PFSK-1 (cell line): Measurements from ENCODE around the gene TTLL10.

ENCODE experiments used
- FOXP2 ChIP-seq: optimal IDR thresholded peaks from 2 replicates; pipeline ENCODE3; 2011; ENCODE audit warnings: borderline replicate concordance, control low read depth, inconsistent platforms; ENCODE audit not compliant: insufficient read depth; ENCODE audit errors: extremely low read length, extremely low read depth
- POLR2AphosphoS5 ChIP-seq: IDR thresholded peaks from 2 replicates; pipeline ENCODE4 v1.6.1; 2012; ENCODE audit warnings: low read depth, mild to moderate bottlenecking, control low read depth, low read length, moderate library complexity
- REST ChIP-seq, 2 experiments: IDR thresholded peaks; 2 replicates each; pipeline versions ENCODE4 v1.6.1 to v1.8.0; 2011 to 2012; ENCODE audit warnings: low read depth in 2 of 2, low read length in 2 of 2, control low read depth in 1 of 2, inconsistent platforms in 1 of 2, mild to moderate bottlenecking in 1 of 2, moderate library complexity in 1 of 2; ENCODE audit not compliant: insufficient read depth in 1 of 2
- SIN3A ChIP-seq: IDR thresholded peaks from 2 replicates; pipeline ENCODE4 v1.6.1; 2012; ENCODE audit warnings: mild to moderate bottlenecking, low read length, moderate library complexity, borderline replicate concordance; ENCODE audit not compliant: insufficient read depth
- TAF1 ChIP-seq: IDR thresholded peaks from 2 replicates; pipeline ENCODE4 v1.6.1; 2012; ENCODE audit warnings: low read length, control low read depth, borderline replicate concordance; ENCODE audit not compliant: insufficient read depth

DNA sequence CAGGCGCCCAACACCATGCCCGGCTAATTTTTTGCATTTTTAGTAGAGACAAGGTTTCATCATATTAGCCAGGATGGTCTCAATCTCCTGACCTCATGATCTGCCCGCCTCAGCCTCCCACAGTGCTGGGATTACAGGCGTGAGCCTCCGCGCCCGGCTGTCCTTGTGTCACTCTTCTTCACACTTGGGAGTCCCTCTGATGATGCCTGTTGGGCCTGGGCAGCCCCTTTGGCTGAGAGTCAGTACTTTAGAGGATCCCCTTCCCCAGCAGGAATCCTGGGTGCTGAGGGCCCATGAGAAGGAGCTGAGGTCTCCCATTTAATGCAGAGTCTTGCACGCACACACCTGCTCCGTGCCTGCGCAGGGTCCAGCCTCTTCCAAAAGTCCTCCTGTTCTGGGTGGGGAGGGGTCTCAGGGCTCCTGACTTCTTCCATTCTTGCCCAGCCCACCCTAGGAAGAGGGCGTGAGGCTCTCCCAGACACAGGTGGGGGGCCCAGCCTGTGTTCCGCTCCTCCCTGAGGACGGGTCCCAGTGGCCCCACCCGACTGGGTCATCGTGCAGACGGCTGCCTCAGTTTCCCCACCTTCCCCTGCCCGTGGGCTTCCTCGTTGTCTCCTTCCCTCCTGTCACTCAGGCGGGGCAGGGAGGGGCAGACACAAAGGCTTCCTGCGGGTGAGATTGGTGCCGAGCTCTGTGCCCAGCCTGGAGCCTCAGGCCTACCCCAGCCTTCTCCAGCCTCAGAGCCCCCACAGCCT, 3.9 kb downstream of the TTLL10 start:
- no peak for TF ChIP-seq POLR2AphosphoS5
- no peak for TF ChIP-seq REST (IDR thresholded peaks at IDR 0.05; ENCODE audit: insufficient read depth in 1 of 2, low read depth in 2 of 2, low read length in 2 of 2)
- no peak for TF ChIP-seq TAF1
- TF ChIP-seq FOXP2 = no peak
- no peak for TF ChIP-seq SIN3A
